HepG2 (cell line): ENCODE results near the gene TM4SF1. TPM values are rescaled to one million over a fixed set of nuclear protein-coding genes. Genes with fewer than 3 reads are reported as not detected.

Experiments
- AFF4 ChIP-seq: sonication (generic); formaldehyde crosslinking; IDR thresholded peaks from 2 replicates; pipeline ENCODE4 v1.4.0; 2020; ENCODE audit warnings: missing genetic modification reagents
- AGO2 ChIP-seq: fragments of 200-400 bp; formaldehyde crosslinking; optimal IDR thresholded peaks from 2 replicates; pipeline ENCODE3; 2017; ENCODE audit warnings: mild to moderate bottlenecking, low read depth, low read length, moderate library complexity
- ARID2 ChIP-seq: sonication (generic); formaldehyde crosslinking; IDR thresholded peaks from 2 replicates; pipeline ENCODE4 v1.8.1; 2022; ENCODE audit warnings: mild to moderate bottlenecking, missing genetic modification reagents, borderline replicate concordance
- ATRX ChIP-seq: sonication (generic); formaldehyde crosslinking; IDR thresholded peaks from 2 replicates; pipeline ENCODE4 v1.4.0; 2020; ENCODE audit warnings: missing genetic modification reagents, borderline replicate concordance
- CBFB ChIP-seq: sonication (generic); formaldehyde crosslinking; IDR thresholded peaks from 2 replicates; pipeline ENCODE4 v1.4.0; 2020; ENCODE audit warnings: missing genetic modification reagents
- DBP ChIP-seq: sonication (generic); formaldehyde crosslinking; IDR thresholded peaks from 2 replicates; pipeline ENCODE4 v1.4.0; 2020; ENCODE audit warnings: missing genetic modification reagents; ENCODE audit errors: not compliant biosample characterization
- ESRRA ChIP-seq: sonication (generic); formaldehyde crosslinking; IDR thresholded peaks from 2 replicates; pipeline ENCODE4 v1.5.1; 2020; ENCODE audit warnings: mild to moderate bottlenecking, low read depth, missing genetic modification reagents
- GATAD2A ChIP-seq: IDR thresholded peaks from 2 replicates; pipeline ENCODE4 v1.6.1; 2016
- MIER3 ChIP-seq: IDR thresholded peaks from 2 replicates; pipeline ENCODE4 v1.6.1; 2016; ENCODE audit warnings: missing compliant biosample characterization, borderline replicate concordance
- MYNN ChIP-seq: sonication (generic); formaldehyde crosslinking; IDR thresholded peaks from 2 replicates; pipeline ENCODE4 v1.4.0; 2020; ENCODE audit warnings: mild to moderate bottlenecking, low read depth, missing genetic modification reagents
- PAWR ChIP-seq: sonication (generic); formaldehyde crosslinking; IDR thresholded peaks from 2 replicates; pipeline ENCODE4 v1.4.0; 2020; ENCODE audit warnings: missing genetic modification reagents, mild to moderate bottlenecking, borderline replicate concordance
- PRDM10 ChIP-seq: sonication (generic); formaldehyde crosslinking; IDR thresholded peaks from 2 replicates; pipeline ENCODE4 v1.4.0; 2020; ENCODE audit warnings: low read depth, missing genetic modification reagents
- RBFOX2 ChIP-seq: fragments of 200-400 bp; formaldehyde crosslinking; IDR thresholded peaks from 2 replicates; pipeline ENCODE4 v1.6.1; 2017; ENCODE audit warnings: low read depth, mild to moderate bottlenecking, low read length
- RBM39 ChIP-seq: fragments of 200-400 bp; formaldehyde crosslinking; IDR thresholded peaks from one replicate; pipeline ENCODE4 v1.6.1; 2018; ENCODE audit warnings: antibody characterized with exemption, mild to moderate bottlenecking, low read depth, low read length; ENCODE audit not compliant: poor library complexity, severe bottlenecking
- YEATS2 ChIP-seq: sonication (generic); formaldehyde crosslinking; IDR thresholded peaks from 2 replicates; pipeline ENCODE4 v1.4.0; 2020; ENCODE audit warnings: missing genetic modification reagents, borderline replicate concordance
- ZGPAT ChIP-seq: IDR thresholded peaks from 2 replicates; pipeline ENCODE4 v1.6.1; 2016; ENCODE audit warnings: mild to moderate bottlenecking
- ZNF431 ChIP-seq: sonication (generic); formaldehyde crosslinking; IDR thresholded peaks from 2 replicates; pipeline ENCODE4 v1.9.0; 2022; ENCODE audit warnings: missing genetic modification reagents, low read depth, mild to moderate bottlenecking, borderline replicate concordance
- ZNF549 ChIP-seq: sonication (generic); formaldehyde crosslinking; IDR thresholded peaks from 2 replicates; pipeline ENCODE4 v1.5.0; 2020; ENCODE audit warnings: missing genetic modification reagents
- ZNF619 ChIP-seq: sonication (generic); formaldehyde crosslinking; IDR thresholded peaks from 2 replicates; pipeline ENCODE4 v1.4.0; 2020; ENCODE audit warnings: mild to moderate bottlenecking, missing genetic modification reagents
- ZNF772 ChIP-seq: sonication (generic); formaldehyde crosslinking; IDR thresholded peaks from 2 replicates; pipeline ENCODE4 v1.5.0; 2020; ENCODE audit warnings: mild to moderate bottlenecking, missing genetic modification reagents
- ZNF790 ChIP-seq: sonication (generic); formaldehyde crosslinking; IDR thresholded peaks from 2 replicates; pipeline ENCODE4 v1.8.0; 2022; ENCODE audit warnings: missing genetic modification reagents, mild to moderate bottlenecking, borderline replicate concordance
- ZSCAN29 ChIP-seq: sonication (generic); formaldehyde crosslinking; conservative IDR thresholded peaks from 2 replicates; pipeline ENCODE4 v1.4.0; 2020; ENCODE audit warnings: mild to moderate bottlenecking, missing genetic modification reagents
- polyA plus RNA-seq, 8 experiments: library from polyadenylated mRNA; depleted of rRNA in 3 of 8; stranded (reverse) in 7 of 8; unstranded in 1 of 8; fragments of >200 nt; fragmentation: Illumina TruSeq in 4 of 8; extraction: Trizol in 4 of 8; gene quantifications; 2 replicates each; pipeline versions ENCODE4 v1.2.1 to v1.2.3, GENCODE V29; 2011 to 2016; ENCODE audit warnings: low read depth in 4 of 8, missing spikeins in 1 of 8, mixed read lengths in 1 of 8; ENCODE audit not compliant: insufficient read depth in 1 of 8
- total RNA-seq, 5 experiments: library from RNA; depleted of rRNA; stranded (reverse); fragments of >200 nt; fragmentation: Illumina TruSeq; extraction: Trizol; gene quantifications; 2 replicates each; pipeline ENCODE4 v1.2.3, GENCODE V29; 2016; ENCODE audit warnings: low read depth in 1 of 5

TM4SF1 gene
- total and polyA plus RNA-seq, 2 of the 13 experiments (the other 11 are each of a cell fraction or from before 2014, with no cell fraction given), result 431 to 1,359 TPM

- TF ChIP-seq ZGPAT (CRISPR knock-in tag) (no peak), YEATS2 (CRISPR knock-in tag) (no peak), MIER3 (CRISPR knock-in tag) (no peak), ZNF431 (CRISPR knock-in tag) (no peak), ZNF790 (CRISPR knock-in tag) (no peak), PRDM10 (no peak), RBFOX2 (peak; percentile 84), MYNN (CRISPR knock-in tag) (no peak), ZNF619 (CRISPR knock-in tag) (no peak), ZSCAN29 (no peak; the same call in 1 of the 2 replicates), RBM39 (no peak), AGO2 (peak; percentile 68), CBFB (0 out of 2 replicates have a peak, but pooled peaks have one; percentile 5), ESRRA (no peak), GATAD2A (CRISPR knock-in tag) (peak; percentile 4), AFF4 (CRISPR knock-in tag) (0 out of 2 replicates have a peak, but pooled peaks have one; percentile 76), ATRX (CRISPR knock-in tag) (no peak), ZNF772 (CRISPR knock-in tag) (no peak), ARID2 (CRISPR knock-in tag) (no peak), PAWR (no peak), DBP (CRISPR knock-in tag) (no peak), ZNF549 (CRISPR knock-in tag) (no peak)
These were observed 8.8 kb upstream of the TM4SF1 start (continued) for GRCh38 chr3:149386299-149386606.
